ENCODE results near the gene CPTP.

DNA sequence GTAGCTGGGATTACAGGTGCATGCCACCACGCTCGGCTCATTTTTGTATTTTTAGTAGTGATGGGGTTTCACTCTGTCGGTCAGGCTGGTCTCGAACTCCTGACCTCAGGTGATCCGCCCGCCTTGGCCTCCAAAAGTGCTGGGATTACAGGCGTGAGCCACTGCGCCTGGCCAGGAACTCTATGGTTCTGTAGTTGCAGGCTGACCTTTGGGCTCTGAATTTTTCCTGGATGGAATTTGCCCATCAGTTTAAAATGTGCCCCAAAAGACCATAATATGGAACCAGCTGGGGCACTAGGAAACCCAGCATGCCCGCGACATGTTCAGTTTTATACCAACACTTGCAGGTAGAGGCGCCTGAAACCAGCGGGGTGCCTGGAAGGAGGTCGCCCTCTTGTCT is 46.0 kb upstream of the CPTP start:
- TF ChIP-seq CTCF (IDR thresholded peaks at IDR 0.05) (no peak), EZH2phosphoT487 (IDR thresholded peaks at IDR 0.05) (no peak)

All from neural progenitor cell (in vitro differentiated cells).